ENCODE data around the gene SLC13A5. TPM values are rescaled to one million over a fixed set of nuclear protein-coding genes. Genes with fewer than 3 reads are reported as not detected.

SLC13A5 gene
- total RNA-seq, 4 donors from 2014 or later, result 0.25 TPM; not detected in 3

GRCh38 chr17:6711681-6712057 lies 1.5 kb downstream of the SLC13A5 start:
- TF ChIP-seq CTCF (IDR thresholded peaks at IDR 0.05), result no peak
- ATAC-seq (ENCODE audit: low FRiP score) (no peak), DNase-seq (ENCODE audit: low spot score) (no peak)

GRCh38 chr17:6711081-6711674 lies 2.0 kb downstream of the SLC13A5 start:
- no peak for TF ChIP-seq CTCF (IDR thresholded peaks at IDR 0.05)
- no peak for ATAC-seq (ENCODE audit: low FRiP score)

GRCh38 chr17:6710317-6710716 lies 2.9 kb downstream of the SLC13A5 start:
- TF ChIP-seq CTCF (IDR thresholded peaks at IDR 0.05), result no peak
- ATAC-seq (ENCODE audit: low FRiP score), result no peak
- no peak for DNase-seq (ENCODE audit: low spot score)

More at GRCh38 chr17:6711081-6711674, 2.0 kb downstream of the SLC13A5 start:
- no peak for DNase-seq (ENCODE audit: low spot score)

- TF ChIP-seq CTCF (IDR thresholded peaks at IDR 0.05), result no peak
- ATAC-seq (ENCODE audit: low FRiP score) (no peak), DNase-seq (ENCODE audit: low spot score) (no peak)
These were observed 4.7 kb downstream of the SLC13A5 start for GRCh38 chr17:6708357-6708961.

GRCh38 chr17:6706996-6707395 lies 6.2 kb downstream of the SLC13A5 start:
- no peak for DNase-seq (ENCODE audit: low spot score)
- no peak for TF ChIP-seq CTCF (IDR thresholded peaks at IDR 0.05)
- ATAC-seq (ENCODE audit: low FRiP score), result no peak

GRCh38 chr17:6706499-6706898 lies 6.7 kb downstream of the SLC13A5 start:
- no peak for DNase-seq (ENCODE audit: low spot score)
- no peak for TF ChIP-seq CTCF (IDR thresholded peaks at IDR 0.05)
- no peak for ATAC-seq (ENCODE audit: low FRiP score)

- ATAC-seq (ENCODE audit: low FRiP score) (no peak), DNase-seq (ENCODE audit: low spot score) (no peak)
- TF ChIP-seq CTCF (IDR thresholded peaks at IDR 0.05), result no peak
These were observed 8.6 kb downstream of the SLC13A5 start for GRCh38 chr17:6704470-6705052.
